WTC11 (cell line): Measurements from ENCODE around the gene RAB7A. TPM values are rescaled to one million over a fixed set of nuclear protein-coding genes. Genes with fewer than 3 reads are reported as not detected.

Source experiments
- ATAC-seq: fragments of 200-7000 bp; cut with Tn5 transposase; 2 replicates; pipeline ENCODE4 v1.10.0; 2021; ENCODE audit warnings: mild to moderate bottlenecking, moderate library complexity
- CTCF ChIA-PET: fragments of 300-600 bp; sonication (Branson Sonifier 250); formaldehyde crosslinking; loops from one replicate; lab custom pipeline; 2021; ENCODE audit warnings: antibody characterized with exemption; lab: Charles Lee
- POLR2A ChIA-PET: fragments of 350-600 bp; sonication (Branson Sonifier 250); formaldehyde crosslinking; loops from one replicate; lab custom pipeline; 2021; ENCODE audit warnings: antibody characterized with exemption; lab: Charles Lee
- DNase-seq: peaks from one replicate; pipeline ENCODE4 v3.0.0; 2021; ENCODE audit warnings: low spot score
- H3K27ac Mint-ChIP-seq: 2 replicates; pipeline ENCODE4 v1.8.0; 2021; ENCODE audit warnings: mixed read lengths
- H3K27me3 Mint-ChIP-seq: 2 replicates; pipeline ENCODE4 v1.8.0; 2021; ENCODE audit warnings: low read depth, mild to moderate bottlenecking, moderate library complexity, mixed read lengths
- H3K36me3 Mint-ChIP-seq: 2 replicates; pipeline ENCODE4 v1.8.0; 2021; ENCODE audit warnings: mixed read lengths
- H3K4me1 Mint-ChIP-seq: 2 replicates; pipeline ENCODE4 v1.8.0; 2022; ENCODE audit warnings: mixed read lengths
- H3K4me3 Mint-ChIP-seq: 2 replicates; pipeline ENCODE4 v1.8.0; 2021; ENCODE audit warnings: mild to moderate bottlenecking, moderate library complexity, mixed read lengths
- H3K9me3 Mint-ChIP-seq: 2 replicates; pipeline ENCODE4 v1.8.0; 2021; ENCODE audit warnings: mixed read lengths
- ATF1 ChIP-seq: sonication (generic); formaldehyde crosslinking; IDR thresholded peaks from 2 replicates; pipeline ENCODE4 v1.8.1; 2023; ENCODE audit warnings: mild to moderate bottlenecking, moderate library complexity, missing genetic modification reagents
- ELF4 ChIP-seq: sonication (generic); formaldehyde crosslinking; IDR thresholded peaks from 2 replicates; pipeline ENCODE4 v1.8.1; 2022; ENCODE audit warnings: low read depth, mild to moderate bottlenecking, moderate library complexity, missing genetic modification reagents
- EMX1 ChIP-seq: fragments of 250-450 bp; sonication (Bioruptor Pico); IDR thresholded peaks from 2 replicates; pipeline ENCODE4 v1.8.0; 2021; ENCODE audit warnings: mild to moderate bottlenecking
- ERG ChIP-seq: fragments of 250-450 bp; sonication (Bioruptor Pico); IDR thresholded peaks from 2 replicates; pipeline ENCODE4 v1.8.0; 2021; ENCODE audit warnings: mild to moderate bottlenecking
- FOXK1 ChIP-seq: sonication (generic); formaldehyde crosslinking; IDR thresholded peaks from 2 replicates; pipeline ENCODE4 v1.8.0; 2022; ENCODE audit warnings: mild to moderate bottlenecking, moderate library complexity, missing genetic modification reagents
- FOXP1 ChIP-seq: sonication (generic); formaldehyde crosslinking; IDR thresholded peaks from 2 replicates; pipeline ENCODE4 v1.8.0; 2022; ENCODE audit warnings: missing genetic modification reagents, mild to moderate bottlenecking, moderate library complexity, borderline replicate concordance
- GABPB1 ChIP-seq: sonication (generic); formaldehyde crosslinking; IDR thresholded peaks from 2 replicates; pipeline ENCODE4 v1.8.1; 2023; ENCODE audit warnings: mild to moderate bottlenecking, missing genetic modification reagents
- NFATC4 ChIP-seq: fragments of 250-450 bp; sonication (Bioruptor Pico); IDR thresholded peaks from 2 replicates; pipeline ENCODE4 v1.9.0; 2021; ENCODE audit warnings: mild to moderate bottlenecking
- TP53 ChIP-seq: sonication (generic); formaldehyde crosslinking; IDR thresholded peaks from 2 replicates; pipeline ENCODE4 v1.8.1; 2023; ENCODE audit warnings: mild to moderate bottlenecking, missing genetic modification reagents
- ZNF121 ChIP-seq: sonication (generic); formaldehyde crosslinking; IDR thresholded peaks from 2 replicates; pipeline ENCODE4 v1.8.0; 2023; ENCODE audit warnings: missing genetic modification reagents
- ZNF396 ChIP-seq: fragments of 250-450 bp; sonication (Bioruptor Pico); IDR thresholded peaks from 2 replicates; pipeline ENCODE4 v1.8.0; 2021; ENCODE audit warnings: mild to moderate bottlenecking, moderate library complexity, borderline replicate concordance
- ZNF532 ChIP-seq: fragments of 250-450 bp; sonication (Bioruptor Pico); IDR thresholded peaks from 2 replicates; pipeline ENCODE4 v1.9.0; 2021; ENCODE audit warnings: mild to moderate bottlenecking, borderline replicate concordance
- total RNA-seq: library from RNA; stranded (reverse); gene quantifications from 3 replicates; pipeline ENCODE4 v1.2.3, GENCODE V29; 2021
- TF ChIP-seq, protein P1 (sequence below): fragments of 250-450 bp; sonication (Bioruptor Pico); IDR thresholded peaks from 2 replicates; pipeline ENCODE4 v1.9.0; 2021; ENCODE audit warnings: mild to moderate bottlenecking
- TF ChIP-seq, protein P2 (sequence below): sonication (generic); formaldehyde crosslinking; IDR thresholded peaks from 2 replicates; pipeline ENCODE4 v1.8.1; 2022; ENCODE audit warnings: missing genetic modification reagents, borderline replicate concordance
- TF ChIP-seq, protein P3 (sequence below): sonication (generic); formaldehyde crosslinking; IDR thresholded peaks from 2 replicates; pipeline ENCODE4 v1.8.1; 2023; ENCODE audit warnings: mild to moderate bottlenecking, missing genetic modification reagents
- TF ChIP-seq, protein P4 (sequence below): sonication (generic); formaldehyde crosslinking; IDR thresholded peaks from 2 replicates; pipeline ENCODE4 v1.8.1; 2023; ENCODE audit warnings: mild to moderate bottlenecking, missing genetic modification reagents, moderate library complexity
- TF ChIP-seq, protein P5 (sequence below): sonication (generic); formaldehyde crosslinking; IDR thresholded peaks from 2 replicates; pipeline ENCODE4 v1.8.0; 2023; ENCODE audit warnings: missing genetic modification reagents, mild to moderate bottlenecking, borderline replicate concordance
- TF ChIP-seq, protein P6 (sequence below): sonication (generic); formaldehyde crosslinking; IDR thresholded peaks from 2 replicates; pipeline ENCODE4 v1.8.1; 2022; ENCODE audit warnings: mild to moderate bottlenecking, moderate library complexity, missing genetic modification reagents

RAB7A gene
- total RNA-seq, 1 experiment from 2014 or later, result 184 TPM

DNA sequence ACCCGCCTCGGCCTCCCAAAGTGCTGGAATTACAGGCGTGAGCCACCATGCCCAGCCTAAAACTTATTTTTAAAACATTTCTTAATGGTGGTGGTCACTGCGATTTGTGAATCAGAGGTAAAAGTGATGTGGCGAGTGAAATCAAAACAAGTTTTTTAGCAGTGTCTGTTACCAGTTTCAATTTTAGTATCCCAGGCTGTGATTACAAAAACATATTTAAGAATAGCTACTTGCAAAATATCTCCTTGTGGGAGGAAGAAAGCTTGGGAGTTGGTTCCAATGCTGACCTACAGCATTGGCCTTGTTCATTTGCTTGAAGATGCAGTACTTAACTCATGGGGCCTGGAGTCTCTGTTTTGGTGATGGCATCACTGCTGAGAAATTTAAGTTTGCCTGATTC, 4.5 kb downstream of the RAB7A start:
- ChIA-PET CTCF (interaction anchor here (2.6 to 2.8 kb wide), 2 partner anchors 15 to 50 kb away, joined by 9 to 10 read pairs; no protein-coding TSS in a partner anchor), POLR2A (no interaction called here)
- peaks cover 65% of the 10 kb centered on the region for H3K4me1 Mint-ChIP-seq
- H3K27ac Mint-ChIP-seq, result peak overlapping the region; percentile 14; the same call in 1 of the 2 replicates
- no peaks in the 10 kb centered on the region for H3K36me3 Mint-ChIP-seq
- DNase-seq (no peak), ATAC-seq (no peak)
- no peaks in the 10 kb centered on the region; the same call in 1 of the 2 replicates for H3K9me3 Mint-ChIP-seq
- TF ChIP-seq FOXK1 (no peak), ATF1 (CRISPR knock-in tag) (no peak), ZNF532 (no peak), ERG (no peak), ELF4 (no peak), ZNF121 (CRISPR knock-in tag) (no peak), EMX1 (no peak), NFATC4 (CRISPR knock-in tag) (no peak), FOXP1 (CRISPR knock-in tag) (no peak), TP53 (CRISPR knock-in tag) (no peak), ZNF396 (CRISPR knock-in tag) (no peak), GABPB1 (CRISPR knock-in tag) (no peak)
- TF ChIP-seq, protein P1, sequence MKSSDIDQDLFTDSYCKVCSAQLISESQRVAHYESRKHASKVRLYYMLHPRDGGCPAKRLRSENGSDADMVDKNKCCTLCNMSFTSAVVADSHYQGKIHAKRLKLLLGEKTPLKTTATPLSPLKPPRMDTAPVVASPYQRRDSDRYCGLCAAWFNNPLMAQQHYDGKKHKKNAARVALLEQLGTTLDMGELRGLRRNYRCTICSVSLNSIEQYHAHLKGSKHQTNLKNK (CRISPR knock-in tag), result no peak
- TF ChIP-seq, protein P2, sequence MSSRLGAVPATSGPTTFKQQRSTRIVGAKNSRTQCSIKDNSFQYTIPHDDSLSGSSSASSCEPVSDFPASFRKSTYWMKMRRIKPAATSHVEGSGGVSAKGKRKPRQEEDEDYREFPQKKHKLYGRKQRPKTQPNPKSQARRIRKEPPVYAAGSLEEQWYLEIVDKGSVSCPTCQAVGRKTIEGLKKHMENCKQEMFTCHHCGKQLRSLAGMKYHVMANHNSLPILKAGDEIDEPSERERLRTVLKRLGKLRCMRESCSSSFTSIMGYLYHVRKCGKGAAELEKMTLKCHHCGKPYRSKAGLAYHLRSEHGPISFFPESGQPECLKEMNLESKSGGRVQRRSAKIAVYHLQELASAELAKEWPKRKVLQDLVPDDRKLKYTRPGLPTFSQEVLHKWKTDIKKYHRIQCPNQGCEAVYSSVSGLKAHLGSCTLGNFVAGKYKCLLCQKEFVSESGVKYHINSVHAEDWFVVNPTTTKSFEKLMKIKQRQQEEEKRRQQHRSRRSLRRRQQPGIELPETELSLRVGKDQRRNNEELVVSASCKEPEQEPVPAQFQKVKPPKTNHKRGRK, result no peak
- TF ChIP-seq, protein P3, sequence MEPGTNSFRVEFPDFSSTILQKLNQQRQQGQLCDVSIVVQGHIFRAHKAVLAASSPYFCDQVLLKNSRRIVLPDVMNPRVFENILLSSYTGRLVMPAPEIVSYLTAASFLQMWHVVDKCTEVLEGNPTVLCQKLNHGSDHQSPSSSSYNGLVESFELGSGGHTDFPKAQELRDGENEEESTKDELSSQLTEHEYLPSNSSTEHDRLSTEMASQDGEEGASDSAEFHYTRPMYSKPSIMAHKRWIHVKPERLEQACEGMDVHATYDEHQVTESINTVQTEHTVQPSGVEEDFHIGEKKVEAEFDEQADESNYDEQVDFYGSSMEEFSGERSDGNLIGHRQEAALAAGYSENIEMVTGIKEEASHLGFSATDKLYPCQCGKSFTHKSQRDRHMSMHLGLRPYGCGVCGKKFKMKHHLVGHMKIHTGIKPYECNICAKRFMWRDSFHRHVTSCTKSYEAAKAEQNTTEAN (CRISPR knock-in tag), result no peak
- TF ChIP-seq, protein P4, sequence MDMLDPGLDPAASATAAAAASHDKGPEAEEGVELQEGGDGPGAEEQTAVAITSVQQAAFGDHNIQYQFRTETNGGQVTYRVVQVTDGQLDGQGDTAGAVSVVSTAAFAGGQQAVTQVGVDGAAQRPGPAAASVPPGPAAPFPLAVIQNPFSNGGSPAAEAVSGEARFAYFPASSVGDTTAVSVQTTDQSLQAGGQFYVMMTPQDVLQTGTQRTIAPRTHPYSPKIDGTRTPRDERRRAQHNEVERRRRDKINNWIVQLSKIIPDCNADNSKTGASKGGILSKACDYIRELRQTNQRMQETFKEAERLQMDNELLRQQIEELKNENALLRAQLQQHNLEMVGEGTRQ (CRISPR knock-in tag), result no peak
- TF ChIP-seq, protein P5, sequence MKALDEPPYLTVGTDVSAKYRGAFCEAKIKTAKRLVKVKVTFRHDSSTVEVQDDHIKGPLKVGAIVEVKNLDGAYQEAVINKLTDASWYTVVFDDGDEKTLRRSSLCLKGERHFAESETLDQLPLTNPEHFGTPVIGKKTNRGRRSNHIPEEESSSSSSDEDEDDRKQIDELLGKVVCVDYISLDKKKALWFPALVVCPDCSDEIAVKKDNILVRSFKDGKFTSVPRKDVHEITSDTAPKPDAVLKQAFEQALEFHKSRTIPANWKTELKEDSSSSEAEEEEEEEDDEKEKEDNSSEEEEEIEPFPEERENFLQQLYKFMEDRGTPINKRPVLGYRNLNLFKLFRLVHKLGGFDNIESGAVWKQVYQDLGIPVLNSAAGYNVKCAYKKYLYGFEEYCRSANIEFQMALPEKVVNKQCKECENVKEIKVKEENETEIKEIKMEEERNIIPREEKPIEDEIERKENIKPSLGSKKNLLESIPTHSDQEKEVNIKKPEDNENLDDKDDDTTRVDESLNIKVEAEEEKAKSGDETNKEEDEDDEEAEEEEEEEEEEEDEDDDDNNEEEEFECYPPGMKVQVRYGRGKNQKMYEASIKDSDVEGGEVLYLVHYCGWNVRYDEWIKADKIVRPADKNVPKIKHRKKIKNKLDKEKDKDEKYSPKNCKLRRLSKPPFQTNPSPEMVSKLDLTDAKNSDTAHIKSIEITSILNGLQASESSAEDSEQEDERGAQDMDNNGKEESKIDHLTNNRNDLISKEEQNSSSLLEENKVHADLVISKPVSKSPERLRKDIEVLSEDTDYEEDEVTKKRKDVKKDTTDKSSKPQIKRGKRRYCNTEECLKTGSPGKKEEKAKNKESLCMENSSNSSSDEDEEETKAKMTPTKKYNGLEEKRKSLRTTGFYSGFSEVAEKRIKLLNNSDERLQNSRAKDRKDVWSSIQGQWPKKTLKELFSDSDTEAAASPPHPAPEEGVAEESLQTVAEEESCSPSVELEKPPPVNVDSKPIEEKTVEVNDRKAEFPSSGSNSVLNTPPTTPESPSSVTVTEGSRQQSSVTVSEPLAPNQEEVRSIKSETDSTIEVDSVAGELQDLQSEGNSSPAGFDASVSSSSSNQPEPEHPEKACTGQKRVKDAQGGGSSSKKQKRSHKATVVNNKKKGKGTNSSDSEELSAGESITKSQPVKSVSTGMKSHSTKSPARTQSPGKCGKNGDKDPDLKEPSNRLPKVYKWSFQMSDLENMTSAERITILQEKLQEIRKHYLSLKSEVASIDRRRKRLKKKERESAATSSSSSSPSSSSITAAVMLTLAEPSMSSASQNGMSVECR (CRISPR knock-in tag), result no peak
- TF ChIP-seq, protein P6, sequence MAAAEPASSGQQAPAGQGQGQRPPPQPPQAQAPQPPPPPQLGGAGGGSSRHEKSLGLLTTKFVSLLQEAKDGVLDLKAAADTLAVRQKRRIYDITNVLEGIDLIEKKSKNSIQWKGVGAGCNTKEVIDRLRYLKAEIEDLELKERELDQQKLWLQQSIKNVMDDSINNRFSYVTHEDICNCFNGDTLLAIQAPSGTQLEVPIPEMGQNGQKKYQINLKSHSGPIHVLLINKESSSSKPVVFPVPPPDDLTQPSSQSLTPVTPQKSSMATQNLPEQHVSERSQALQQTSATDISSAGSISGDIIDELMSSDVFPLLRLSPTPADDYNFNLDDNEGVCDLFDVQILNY (CRISPR knock-in tag), result no peak
- no peaks in the 10 kb centered on the region for H3K27me3 Mint-ChIP-seq
- H3K4me3 Mint-ChIP-seq, result no peak overlapping the region
